HG03159 (cell line): ENCODE results near the gene GALNT11.
"Not testable (repeated sequence)": the region's sequence is repeated elsewhere in the genome, so short reads cannot be mapped to it uniquely, and the experiment has no call there.

Source experiments
- ATAC-seq: cut with Tn5 transposase; IDR thresholded peaks from one replicate; pipeline ENCODE4 v1.9.1; 2021; ENCODE audit warnings: mild to moderate bottlenecking, moderate library complexity; ENCODE audit not compliant: unreplicated experiment

GALNT11 gene

GRCh38 chr7:152074673-152075072 is 49.2 kb downstream of the GALNT11 start:
- no peak for ATAC-seq

- ATAC-seq = not testable (repeated sequence)
These were observed 49.9 kb downstream of the GALNT11 start for GRCh38 chr7:152075379-152075778.

GRCh38 chr7:152076324-152076821 is 50.9 kb downstream of the GALNT11 start:
- no peak for ATAC-seq

GRCh38 chr7:152076940-152077933 is 51.8 kb downstream of the GALNT11 start:
- ATAC-seq = no peak

- ATAC-seq = no peak
These were observed 52.6 kb downstream of the GALNT11 start for GRCh38 chr7:152078025-152078424.

DNA sequence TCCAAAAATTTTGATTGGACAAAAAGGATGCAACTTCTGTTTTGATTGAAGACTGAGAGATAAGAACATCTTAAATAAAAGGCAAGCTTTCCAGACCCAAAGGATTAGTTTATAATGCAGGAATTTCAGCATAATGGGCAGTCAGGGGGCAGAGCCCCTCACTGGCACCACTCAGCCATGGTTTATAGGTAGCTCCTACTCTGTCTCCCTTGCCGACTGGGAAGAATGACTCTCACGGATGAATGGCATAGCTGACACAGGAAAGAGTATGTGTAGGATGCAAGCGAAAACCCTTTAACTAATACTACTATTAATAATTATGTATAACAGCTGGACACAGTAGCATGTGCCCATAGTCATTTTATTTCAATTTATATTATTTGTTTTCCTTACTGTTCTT is 53.3 kb downstream of the GALNT11 start:
- ATAC-seq = no peak

GRCh38 chr7:152081088-152081487 is 55.6 kb downstream of the GALNT11 start:
- ATAC-seq = no peak

- not testable (repeated sequence) for ATAC-seq
These were observed 56.7 kb downstream of the GALNT11 start for GRCh38 chr7:152082073-152082721.

GRCh38 chr7:152085131-152085530 is 59.7 kb downstream of the GALNT11 start:
- ATAC-seq = no peak

- no peak for ATAC-seq
These were observed 61.0 kb downstream of the GALNT11 start for GRCh38 chr7:152086513-152086912.

DNA sequence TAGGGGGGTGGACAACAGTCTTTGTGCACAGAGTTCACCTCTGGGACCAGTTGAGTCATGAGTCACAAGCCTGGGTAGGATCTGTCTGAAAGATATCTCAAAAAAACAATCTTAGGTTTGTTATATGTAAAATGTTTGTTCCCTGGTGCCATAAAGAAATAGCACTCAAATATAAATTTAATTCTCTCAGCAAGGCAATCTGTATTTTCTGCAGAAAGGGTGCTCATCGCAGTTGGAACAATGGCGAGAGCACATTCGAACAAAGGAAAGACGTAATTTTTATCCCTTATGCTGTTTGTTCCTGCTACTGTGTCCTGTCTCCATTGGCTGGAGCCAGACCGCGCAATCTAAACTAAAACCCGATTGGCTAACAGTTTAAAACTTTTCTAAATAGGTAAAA is 63.7 kb downstream of the GALNT11 start:
- ATAC-seq = no peak

- no peak for ATAC-seq
These were observed 65.3 kb downstream of the GALNT11 start for GRCh38 chr7:152090747-152091146.

DNA sequence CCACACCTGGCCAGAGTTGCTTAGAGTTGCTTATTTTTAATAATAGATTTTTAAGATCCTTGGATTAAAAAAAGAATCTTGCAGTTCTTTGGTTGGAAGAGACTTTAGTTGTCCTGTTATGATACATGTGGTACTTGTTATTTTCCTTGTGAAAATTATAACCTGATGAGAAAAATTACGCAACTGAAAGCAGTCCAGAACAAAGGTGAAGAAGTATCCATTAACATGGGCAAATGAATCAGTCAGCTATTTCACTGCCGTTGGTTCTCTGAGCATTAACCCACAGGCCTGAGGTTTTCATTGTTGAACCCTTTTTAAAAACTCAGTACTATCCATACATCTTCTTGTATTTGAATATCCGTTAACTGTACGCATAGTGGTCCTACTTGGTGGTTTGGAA is 68.2 kb downstream of the GALNT11 start:
- no peak for ATAC-seq

- ATAC-seq = no peak
These were observed 70.3 kb downstream of the GALNT11 start for GRCh38 chr7:152095771-152096170.

- ATAC-seq = no peak
These were observed 71.9 kb downstream of the GALNT11 start for GRCh38 chr7:152097330-152097729.

DNA sequence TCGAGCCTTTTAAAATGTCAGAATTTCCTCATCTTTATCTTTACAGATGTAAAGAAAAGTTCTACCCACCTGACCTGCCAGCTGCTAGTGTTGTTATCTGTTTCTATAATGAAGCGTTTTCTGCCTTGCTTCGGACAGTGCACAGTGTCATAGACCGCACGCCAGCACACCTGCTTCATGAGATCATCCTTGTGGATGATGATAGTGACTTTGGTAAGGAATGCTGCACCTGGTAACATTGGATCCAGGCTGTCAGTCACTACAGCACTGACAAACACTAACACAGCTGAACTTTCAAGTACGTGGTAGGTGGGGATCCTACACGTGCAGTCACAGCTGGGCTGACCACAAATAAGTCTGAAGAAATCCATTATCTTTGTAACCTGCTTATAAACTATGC is 77.6 kb downstream of the GALNT11 start:
- no peak for ATAC-seq

GRCh38 chr7:152103691-152104090 is 78.2 kb downstream of the GALNT11 start:
- no peak for ATAC-seq

- ATAC-seq = no peak
These were observed 79.7 kb downstream of the GALNT11 start for GRCh38 chr7:152105205-152105604.

GRCh38 chr7:152106990-152107389 is 81.5 kb downstream of the GALNT11 start:
- ATAC-seq = no peak

DNA sequence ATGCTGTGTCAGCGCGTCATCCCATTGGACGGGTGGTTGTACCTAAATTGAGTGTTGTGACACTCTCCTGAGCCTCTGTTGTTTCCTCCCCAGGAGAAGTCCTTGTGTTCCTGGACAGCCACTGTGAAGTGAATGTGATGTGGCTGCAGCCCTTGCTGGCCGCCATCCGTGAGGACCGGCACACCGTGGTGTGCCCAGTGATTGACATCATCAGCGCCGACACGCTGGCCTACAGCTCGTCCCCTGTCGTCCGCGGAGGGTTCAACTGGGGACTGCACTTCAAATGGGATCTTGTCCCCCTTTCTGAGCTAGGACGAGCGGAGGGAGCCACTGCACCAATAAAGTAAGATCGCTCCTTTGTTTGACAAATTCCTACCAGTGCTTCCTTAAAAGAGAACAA is 82.5 kb downstream of the GALNT11 start:
- no peak for ATAC-seq

DNA sequence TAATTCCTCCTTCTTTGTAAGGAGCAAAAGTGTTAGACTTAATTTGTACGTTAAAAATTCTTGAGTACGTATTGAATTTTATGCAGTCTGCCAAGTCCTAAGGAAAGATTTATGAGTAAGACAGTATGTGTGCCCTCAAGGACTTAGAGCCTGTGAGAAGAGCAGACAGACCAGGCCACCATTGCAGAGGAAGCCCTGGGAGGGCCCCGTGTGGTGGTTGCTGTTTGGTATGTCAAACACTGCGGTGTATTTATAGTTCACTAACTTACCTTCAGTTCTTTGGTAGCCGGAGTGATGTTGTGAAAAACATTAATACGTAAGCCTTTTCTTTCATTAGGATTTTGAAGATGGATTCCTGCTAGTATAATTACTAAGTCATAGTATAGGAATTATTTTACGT is 82.9 kb downstream of the GALNT11 start:
- no peak for ATAC-seq

- no peak for ATAC-seq
These were observed 87.4 kb downstream of the GALNT11 start for GRCh38 chr7:152112829-152113228.
